ENCODE measurements around the gene CDA.
A peak's percentile ranks its signal among the peaks of the same experiment; 100 is the strongest.

The CDA gene

GRCh38 chr1:20661207-20662109 lies 72.6 kb downstream of the CDA start, which contains the start of gene DDOST:
TSS of gene DDOST (minus strand) at chr1:20661369. CDS start at chr1:20661350, 19 bp downstream.
- CTCF ChIA-PET, result interaction anchor here (0.6 to 2.7 kb wide), 8 partner anchors 9 to 534 kb away, joined by 3 to 20 read pairs (median 4); partner anchors contain the start of gene PINK1

GRCh38 chr1:20662110-20662475 lies 73.2 kb downstream of the CDA start:
- TF ChIP-seq CTCF (IDR thresholded peaks at IDR 0.05; ENCODE audit: control extremely low read depth, extremely low read depth, low read depth, missing control alignments), result no peak
- CTCF ChIA-PET, result interaction anchor here (1.1 to 2.7 kb wide), 4 partner anchors 29 to 534 kb away, joined by 4 to 20 read pairs (median 5); partner anchors contain the start of gene PINK1
- no peak for DNase-seq (ENCODE audit: extremely low spot score)
- POLR2A ChIA-PET, result interaction anchor here (0.9 to 1.2 kb wide), 2 partner anchors 12 to 125 kb away, joined by 4 to 10 read pairs; partner anchors contain the start of gene HP1BP3

More at GRCh38 chr1:20661207-20662109, 72.6 kb downstream of the CDA start, which contains the start of gene DDOST:
- TF ChIP-seq CTCF (IDR thresholded peaks at IDR 0.05; ENCODE audit: control extremely low read depth, extremely low read depth, low read depth, missing control alignments), result no peak
- POLR2A ChIA-PET, result interaction anchor here (0.9 to 1.2 kb wide), 2 partner anchors 11 to 125 kb away, joined by 4 to 10 read pairs; partner anchors contain the start of gene HP1BP3
- DNase-seq (ENCODE audit: extremely low spot score), result peak; percentile 99

- POLR2A ChIA-PET, result no interaction called here
- no peak for DNase-seq (ENCODE audit: extremely low spot score)
- CTCF ChIA-PET, result interaction anchor here (0.9 to 2.5 kb wide), 2 partner anchors 30 to 532 kb away, joined by 3 to 10 read pairs; partner anchors contain the start of gene PINK1
- no peak for TF ChIP-seq CTCF (IDR thresholded peaks at IDR 0.05; ENCODE audit: control extremely low read depth, extremely low read depth, low read depth, missing control alignments)
Observed at GRCh38 chr1:20663365-20663764, 74.5 kb downstream of the CDA start.

- ChIA-PET CTCF (interaction anchor here (2.5 kb wide), 1 partner anchor 31 kb away, joined by 10 read pairs; the partner anchor contains the start of gene PINK1), POLR2A (no interaction called here)
- no peak for DNase-seq (ENCODE audit: extremely low spot score)
Observed at GRCh38 chr1:20663969-20664715, 75.2 kb downstream of the CDA start.

GRCh38 chr1:20665726-20666125 lies 76.8 kb downstream of the CDA start:
- no peak for TF ChIP-seq CTCF (IDR thresholded peaks at IDR 0.05; ENCODE audit: control extremely low read depth, extremely low read depth, low read depth, missing control alignments)
- ChIA-PET CTCF (interaction anchor here (1.0 to 1.7 kb wide), 6 partner anchors 10 to 529 kb away, joined by 3 to 6 read pairs (median 4); no protein-coding TSS in a partner anchor), POLR2A (no interaction called here)
- no peak for DNase-seq (ENCODE audit: extremely low spot score)

More at GRCh38 chr1:20663969-20664715, 75.2 kb downstream of the CDA start:
- TF ChIP-seq CTCF (IDR thresholded peaks at IDR 0.05; ENCODE audit: control extremely low read depth, extremely low read depth, low read depth, missing control alignments), result no peak

GRCh38 chr1:20666146-20666545 lies 77.2 kb downstream of the CDA start:
- no peak for TF ChIP-seq CTCF (IDR thresholded peaks at IDR 0.05; ENCODE audit: control extremely low read depth, extremely low read depth, low read depth, missing control alignments)
- ChIA-PET POLR2A (no interaction called here), CTCF (interaction anchor here (1.0 to 1.7 kb wide), 6 partner anchors 10 to 529 kb away, joined by 3 to 6 read pairs (median 4); no protein-coding TSS in a partner anchor)
- no peak for DNase-seq (ENCODE audit: extremely low spot score)

Data from GM10248 (cell line).